Loucy (cell line): Measurements from ENCODE around the gene COG4.

ENCODE experiments used
- H2AFZ ChIP-seq: fragments of 200-600 bp; sonication (generic); 2 replicates; pipeline ENCODE4 v1.6.0; 2016; ENCODE audit warnings: antibody characterized with exemption, mild to moderate bottlenecking, low read length, moderate library complexity
- H3F3A ChIP-seq: fragments of 200-600 bp; 2 replicates; pipeline ENCODE4 v1.6.0; 2016; ENCODE audit warnings: antibody characterized with exemption, low read depth, mild to moderate bottlenecking
- H3K27me3 ChIP-seq: fragments of 200-600 bp; sonication (generic); 2 replicates; pipeline ENCODE4 v1.6.1; 2014; ENCODE audit warnings: low read length, mild to moderate bottlenecking; ENCODE audit not compliant: insufficient read depth, poor library complexity, severe bottlenecking
- H3K36me3 ChIP-seq: fragments of 200-600 bp; sonication (generic); 2 replicates; pipeline ENCODE4 v1.6.1; 2016; ENCODE audit warnings: low read length; ENCODE audit not compliant: insufficient read depth
- H3K4me1 ChIP-seq: fragments of 200-600 bp; sonication (generic); 2 replicates; pipeline ENCODE4 v1.5.1; 2014; ENCODE audit warnings: low read length, mild to moderate bottlenecking; ENCODE audit not compliant: insufficient read depth, poor library complexity, severe bottlenecking
- H3K4me2 ChIP-seq: fragments of 200-600 bp; sonication (generic); 2 replicates; pipeline ENCODE4 v1.6.0; 2014; ENCODE audit warnings: antibody characterized with exemption, low read length, low read depth, mild to moderate bottlenecking; ENCODE audit not compliant: poor library complexity, severe bottlenecking
- H3K4me3 ChIP-seq: fragments of 200-600 bp; sonication (generic); 2 replicates; pipeline ENCODE4 v1.5.1; 2014; ENCODE audit warnings: low read length, mild to moderate bottlenecking, mixed read lengths; ENCODE audit not compliant: poor library complexity, severe bottlenecking
- H3K79me2 ChIP-seq: fragments of 200-600 bp; sonication (generic); 2 replicates; pipeline ENCODE4 v1.6.1; 2014; ENCODE audit warnings: low read length; ENCODE audit not compliant: insufficient read depth
- H3K9ac ChIP-seq: fragments of 200-600 bp; sonication (generic); 2 replicates; pipeline ENCODE4 v1.6.0; 2014; ENCODE audit warnings: mild to moderate bottlenecking, low read depth, low read length, moderate library complexity; ENCODE audit not compliant: poor library complexity, severe bottlenecking
- H3K9me2 ChIP-seq: fragments of 200-600 bp; sonication (generic); replicated peaks from 2 replicates; pipeline ENCODE4 v1.6.1; 2016; ENCODE audit warnings: low read depth, low read length, mixed read lengths
- H3K9me3 ChIP-seq: fragments of 200-600 bp; sonication (generic); 2 replicates; pipeline ENCODE4 v1.6.1; 2014; ENCODE audit warnings: mild to moderate bottlenecking, antibody characterized with exemption, low read length, low read depth; ENCODE audit not compliant: insufficient read depth
- H4K20me1 ChIP-seq: fragments of 200-600 bp; sonication (generic); 2 replicates; pipeline ENCODE4 v1.6.0; 2014; ENCODE audit warnings: antibody characterized with exemption, low read length, mild to moderate bottlenecking; ENCODE audit not compliant: insufficient read depth, poor library complexity, severe bottlenecking
- CTCF ChIP-seq: fragments of 200-600 bp; sonication (generic); conservative IDR thresholded peaks from 2 replicates; pipeline ENCODE4 v1.5.1; 2014; ENCODE audit warnings: mild to moderate bottlenecking, antibody characterized with exemption, low read length
- EZH2phosphoT487 ChIP-seq: fragments of 200-600 bp; IDR thresholded peaks from 2 replicates; pipeline ENCODE4 v1.6.1; 2018; ENCODE audit warnings: antibody characterized with exemption, mild to moderate bottlenecking, moderate library complexity, borderline replicate concordance

COG4 gene

GRCh38 chr16:70441406-70441990, 81.9 kb downstream of the COG4 start:
- no peak overlapping the region for H3K4me2 ChIP-seq
- H2AFZ ChIP-seq: no peak overlapping the region

GRCh38 chr16:70440009-70440692, 83.2 kb downstream of the COG4 start:
- Histone ChIP-seq H3K4me2 (peak overlapping the region; percentile 73), H4K20me1 (peaks cover 15% of the 10 kb centered on the region), H3K79me2 (peaks cover 31% of the 10 kb centered on the region), H3K9me3 (no peaks in the 10 kb centered on the region), H3K9me2 (no peaks in the 10 kb centered on the region), H3K36me3 (no peaks in the 10 kb centered on the region), H3K27me3 (no peaks in the 10 kb centered on the region), H3K4me3 (peak overlapping the region; percentile 92), H3K9ac (peak overlapping the region; percentile 76), H3F3A (peaks cover 2% of the 10 kb centered on the region; the same call in 1 of the 2 replicates), H2AFZ (peak overlapping the region; percentile 98; the same call in 1 of the 2 replicates), H3K4me1 (peaks cover 25% of the 10 kb centered on the region)
- TF ChIP-seq EZH2phosphoT487 (no peak), CTCF (no peak)

More at GRCh38 chr16:70441406-70441990, 81.9 kb downstream of the COG4 start:
- no peaks in the 10 kb centered on the region for H3K9me2 ChIP-seq
- H4K20me1 ChIP-seq: peaks cover 15% of the 10 kb centered on the region
- TF ChIP-seq CTCF: no peak
- H3F3A ChIP-seq: peaks cover 2% of the 10 kb centered on the region; the same call in 1 of the 2 replicates
- H3K27me3 ChIP-seq: no peaks in the 10 kb centered on the region
- H3K4me1 ChIP-seq: peaks cover 22% of the 10 kb centered on the region
- H3K9me3 ChIP-seq: no peaks in the 10 kb centered on the region
- no peak overlapping the region for H3K4me3 ChIP-seq
- no peaks in the 10 kb centered on the region for H3K36me3 ChIP-seq
- H3K79me2 ChIP-seq: peaks cover 22% of the 10 kb centered on the region
- H3K9ac ChIP-seq: no peak overlapping the region

- no peaks in the 10 kb centered on the region for H3K27me3 ChIP-seq
- no peaks in the 10 kb centered on the region for H3K9me3 ChIP-seq
- H3K9ac ChIP-seq: peak within 1 kb of the TSS; percentile 83
- TF ChIP-seq EZH2phosphoT487 (no peak), CTCF (no peak)
- no peaks in the 10 kb centered on the region for H3K36me3 ChIP-seq
- H3K4me1 ChIP-seq: peaks cover 30% of the 10 kb centered on the region
- H4K20me1 ChIP-seq: peaks cover 15% of the 10 kb centered on the region
- peak within 1 kb of the TSS; percentile 99 for H3K4me2 ChIP-seq
- peak within 1 kb of the TSS; percentile 92 for H3K4me3 ChIP-seq
- no peaks in the 10 kb centered on the region for H3K9me2 ChIP-seq
- peaks cover 2% of the 10 kb centered on the region; the same call in 1 of the 2 replicates for H3F3A ChIP-seq
- H3K79me2 ChIP-seq: peaks cover 40% of the 10 kb centered on the region
- peak within 1 kb of the TSS; percentile 98 for H2AFZ ChIP-seq
These were observed 84.1 kb downstream of the COG4 start, which contains the start of gene ST3GAL2 for GRCh38 chr16:70438969-70439862. Gene ST3GAL2, minus strand, starts transcription at chr16:70439100. Its CDS starts 40,570 bp downstream, at chr16:70398530.
